Right lobe of liver (tissue), 6 donors: ENCODE data around the gene THAP4. TPM values are rescaled to one million over a fixed set of nuclear protein-coding genes. Genes with fewer than 3 reads are reported as not detected.
"Not testable (repeated sequence)": the region's sequence is repeated elsewhere in the genome, so short reads cannot be mapped to it uniquely, and the experiment has no call there.

ENCODE experiments used
- ATAC-seq, 4 donors: fragments of 200-7000 bp; cut with Tn5 transposase; one replicate each; pipeline ENCODE4 v1.9.1; 2020; ENCODE audit warnings: mild to moderate bottlenecking in 4 of 4, moderate library complexity in 4 of 4
- DNase-seq, 3 donors: peaks; one replicate each; pipeline ENCODE4 v3.0.0-alpha.2; 2020
- H3K27ac ChIP-seq, 3 donors: fragments of 200-600 bp; one replicate each; pipeline ENCODE4 v1.8.0; 2022
- H3K27me3 ChIP-seq, 2 donors: fragments of 200-600 bp; one replicate each; pipeline ENCODE4 v1.8.0; 2022
- H3K36me3 ChIP-seq, 4 donors: fragments of 200-600 bp; sonication (generic) in 1 of 4; one replicate each; pipeline versions ENCODE4 v1.5.1 to v1.8.0; 2017 to 2022; ENCODE audit warnings: control low read depth in 1 of 4
- H3K4me1 ChIP-seq, 4 donors: fragments of 200-600 bp; sonication (generic) in 1 of 4; one replicate each; pipeline versions ENCODE4 v1.5.1 to v1.8.0; 2017 to 2022; ENCODE audit warnings: control low read depth in 1 of 4
- H3K4me3 ChIP-seq, 3 donors: fragments of 200-600 bp; one replicate each; pipeline ENCODE4 v1.8.0; 2022
- H3K9me3 ChIP-seq, 4 donors: fragments of 200-600 bp; sonication (generic) in 1 of 4; one replicate each; pipeline versions ENCODE4 v1.5.1 to v1.8.0; 2017 to 2022; ENCODE audit warnings: control low read depth in 1 of 4
- POLR2A ChIP-seq: fragments of 450-650 bp; IDR thresholded peaks from one replicate; pipeline ENCODE4 v1.6.1; 2017; ENCODE audit warnings: antibody characterized with exemption, mild to moderate bottlenecking
- WGBS: methylation state at CpG from one replicate; pipeline ENCODE4 v1.1.6; 2018; ENCODE audit warnings: low coverage, low lambda C conversion rate; ENCODE audit not compliant: insufficient coverage; ENCODE audit errors: missing lambda C conversion rate; 5-methylcytosine and 5-hydroxymethylcytosine counted together
- intact Hi-C, 2 donors: fragments of 100-400 bp; cut with DNase I; formaldehyde crosslinking; loops; one replicate each; pipeline versions ENCODE4 v1.11.2 to v1.14.1; 2022
- total RNA-seq, 6 experiments: library from RNA; depleted of rRNA in 2 of 6; stranded (reverse); fragments of >200 nt in 2 of 6; fragmentation: NEBNext Ultra II Directional in 3 of 6; extraction: Animal tissue kit (Norgen Biotek cat#: 25700) in 3 of 6; gene quantifications; one replicate each; pipeline versions ENCODE4 v1.1.0 to v1.2.4, GENCODE V29; 2016 to 2023
- TF ChIP-seq, protein P1 (sequence below), 4 donors: fragments of 200-600 bp in 3 of 4; fragments of 450-650 bp in 1 of 4; IDR thresholded peaks; one replicate each; pipeline versions ENCODE4 v1.5.1 to v1.8.0; 2016 to 2022; ENCODE audit warnings: antibody characterized with exemption in 4 of 4, mild to moderate bottlenecking in 2 of 4
- donor health status: DM: no; HTN: yes; CAD: no.
- donor health status: DM: no; HTN: no; CAD: no.
- donor health status: DM: no; HTN: no; CAD: no.
- donor health status: DM: no; HTN: yes; CAD: no.
- donor health status: DM: no; HTN: yes; CAD: no.

The THAP4 gene
- total RNA-seq, 6 experiments from 2014 or later, result 22.1 to 39.2 (median 25.0) TPM

DNA sequence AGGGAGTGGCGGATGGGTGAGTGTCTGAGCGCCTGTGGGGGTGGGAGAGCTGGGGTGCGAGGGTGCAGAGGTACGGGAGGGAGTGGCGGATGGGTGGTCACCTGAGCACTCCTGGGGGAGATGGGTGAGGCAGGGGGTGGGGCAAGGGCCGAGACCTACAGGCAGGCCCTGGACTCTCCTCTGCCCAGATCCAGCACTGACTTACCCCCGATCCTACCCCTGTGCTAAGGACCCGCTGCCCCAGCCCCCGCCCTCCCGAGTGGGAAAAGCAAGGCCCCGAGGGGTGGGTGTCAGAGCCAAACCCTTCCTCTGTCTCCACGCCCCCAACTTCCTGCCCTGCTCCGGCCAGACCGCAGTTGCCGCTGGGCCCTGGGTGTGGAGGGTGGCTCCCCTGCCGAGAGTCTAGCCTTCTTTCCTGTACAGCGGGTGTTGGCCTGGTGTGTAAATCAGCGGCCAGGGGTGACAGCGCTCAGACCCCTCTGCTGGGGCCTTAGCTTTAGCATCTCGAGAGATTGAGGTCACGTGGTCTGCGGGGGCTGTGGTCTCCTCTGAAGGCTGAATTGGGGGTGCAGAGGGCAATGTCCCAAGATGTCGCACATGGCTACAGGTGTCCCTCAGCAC, 65.9 kb downstream of the THAP4 start:
- TF ChIP-seq, protein P1, sequence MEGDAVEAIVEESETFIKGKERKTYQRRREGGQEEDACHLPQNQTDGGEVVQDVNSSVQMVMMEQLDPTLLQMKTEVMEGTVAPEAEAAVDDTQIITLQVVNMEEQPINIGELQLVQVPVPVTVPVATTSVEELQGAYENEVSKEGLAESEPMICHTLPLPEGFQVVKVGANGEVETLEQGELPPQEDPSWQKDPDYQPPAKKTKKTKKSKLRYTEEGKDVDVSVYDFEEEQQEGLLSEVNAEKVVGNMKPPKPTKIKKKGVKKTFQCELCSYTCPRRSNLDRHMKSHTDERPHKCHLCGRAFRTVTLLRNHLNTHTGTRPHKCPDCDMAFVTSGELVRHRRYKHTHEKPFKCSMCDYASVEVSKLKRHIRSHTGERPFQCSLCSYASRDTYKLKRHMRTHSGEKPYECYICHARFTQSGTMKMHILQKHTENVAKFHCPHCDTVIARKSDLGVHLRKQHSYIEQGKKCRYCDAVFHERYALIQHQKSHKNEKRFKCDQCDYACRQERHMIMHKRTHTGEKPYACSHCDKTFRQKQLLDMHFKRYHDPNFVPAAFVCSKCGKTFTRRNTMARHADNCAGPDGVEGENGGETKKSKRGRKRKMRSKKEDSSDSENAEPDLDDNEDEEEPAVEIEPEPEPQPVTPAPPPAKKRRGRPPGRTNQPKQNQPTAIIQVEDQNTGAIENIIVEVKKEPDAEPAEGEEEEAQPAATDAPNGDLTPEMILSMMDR (IDR thresholded peaks at IDR 0.05), result no peak
- TF ChIP-seq POLR2A, result no peak
- no peaks in the 10 kb centered on the region for H3K27me3 ChIP-seq
- WGBS, result 94% methylated on average over 5 of the region's 23 CpGs
- H3K4me3 ChIP-seq, result no peak overlapping the region
- H3K9me3 ChIP-seq, result no peaks in the 10 kb centered on the region
- no peaks in the 10 kb centered on the region for H3K4me1 ChIP-seq
- intact Hi-C loops, result no loop called here
- DNase-seq, result no peak
- no peak overlapping the region for H3K27ac ChIP-seq
- H3K36me3 ChIP-seq, result peaks cover 0 to 45% (median 20%) of the 10 kb centered on the region in 4 donors
- ATAC-seq, result peak in 2 of 4 donors; percentile 4 to 26

DNA sequence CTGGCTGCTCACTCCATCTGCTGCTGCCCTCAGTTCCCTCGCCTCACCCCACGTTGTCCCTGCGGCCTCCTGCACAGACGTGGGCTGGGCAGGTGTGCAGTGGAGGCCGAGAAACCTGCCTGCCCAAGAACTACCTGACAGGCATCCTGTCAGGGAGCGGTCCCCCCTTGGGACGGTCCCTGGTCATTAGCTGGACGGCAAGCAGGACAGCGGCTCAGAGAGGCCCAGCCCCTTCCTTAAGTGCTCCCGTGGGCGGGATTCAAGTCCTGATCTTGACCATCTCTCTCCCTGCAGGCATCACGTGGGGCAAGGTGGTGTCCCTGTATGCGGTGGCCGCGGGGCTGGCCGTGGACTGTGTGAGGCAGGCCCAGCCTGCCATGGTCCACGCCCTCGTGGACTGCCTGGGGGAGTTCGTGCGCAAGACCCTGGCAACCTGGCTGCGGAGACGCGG, 67.1 kb downstream of the THAP4 start:
- no peak overlapping the region for H3K4me3 ChIP-seq
- WGBS, result 75% methylated on average over 4 of the region's 23 CpGs
- no peaks in the 10 kb centered on the region for H3K27me3 ChIP-seq
- ATAC-seq (no peak), DNase-seq (peak in 1 of 3 donors; percentile 29)
- H3K4me1 ChIP-seq, result no peaks in the 10 kb centered on the region
- intact Hi-C loops, result no loop called here
- H3K27ac ChIP-seq, result no peak overlapping the region
- H3K9me3 ChIP-seq, result no peaks in the 10 kb centered on the region
- H3K36me3 ChIP-seq, result peaks cover 0 to 45% (median 20%) of the 10 kb centered on the region in 4 donors
- TF ChIP-seq POLR2A, result no peak
- TF ChIP-seq, protein P1 (IDR thresholded peaks at IDR 0.05), result no peak

DNA sequence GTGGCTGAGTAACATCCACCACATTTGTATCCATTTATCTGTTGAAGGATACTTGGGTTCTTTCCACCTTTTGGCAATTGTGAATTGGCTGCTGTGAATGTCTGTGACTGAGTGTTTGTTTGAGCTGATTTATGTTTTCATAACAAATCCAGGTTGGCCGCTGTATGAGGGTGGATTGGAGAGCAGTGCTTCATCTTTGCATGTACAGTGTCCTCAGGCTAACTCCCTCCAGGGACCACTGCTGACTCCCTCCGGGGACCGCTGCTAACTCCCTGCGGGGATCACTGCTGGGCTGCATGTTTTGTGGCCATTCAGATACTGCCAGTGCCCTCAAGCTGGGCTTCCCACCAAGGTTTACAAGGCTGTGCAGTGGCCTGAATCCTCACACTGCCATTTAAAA, 68.2 kb downstream of the THAP4 start:
- Histone ChIP-seq H3K36me3 (peaks cover 0 to 47% (median 20%) of the 10 kb centered on the region in 4 donors), H3K4me3 (no peak overlapping the region), H3K27ac (no peak overlapping the region), H3K4me1 (peaks cover 0 to 4% (median 0%) of the 10 kb centered on the region in 4 donors), H3K27me3 (no peaks in the 10 kb centered on the region), H3K9me3 (no peaks in the 10 kb centered on the region)
- no peak for ATAC-seq
- DNase-seq, result peak in 2 of 3 donors; percentile 13 to 31
- WGBS, result 100% methylated on average over 1 of the region's 4 CpGs
- TF ChIP-seq, protein P1 (IDR thresholded peaks at IDR 0.05), result no peak
- TF ChIP-seq POLR2A, result no peak
- intact Hi-C loops, result no loop called here

DNA sequence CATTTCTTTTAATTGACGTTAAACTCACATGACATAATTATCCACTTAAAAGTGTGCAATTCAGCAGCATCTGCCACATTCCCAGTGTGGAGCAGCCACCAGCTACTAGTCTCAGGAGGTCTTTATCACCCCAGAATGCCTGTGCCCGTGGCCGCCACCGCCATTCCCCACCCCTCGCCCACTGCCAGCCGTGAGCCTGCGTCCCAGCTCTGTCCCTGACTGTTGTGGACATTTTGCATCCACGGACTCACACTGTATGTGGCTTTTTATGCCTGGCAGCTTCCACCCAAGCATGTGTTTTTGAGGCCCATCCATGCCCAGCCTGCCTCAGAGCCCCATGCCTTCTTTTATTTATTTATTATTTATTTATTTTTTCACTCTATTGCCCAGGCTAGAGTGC, 69.2 kb downstream of the THAP4 start:
- DNase-seq (peak in 2 of 3 donors; percentile 8 to 39), ATAC-seq (no peak)
- Histone ChIP-seq H3K27me3 (no peaks in the 10 kb centered on the region), H3K9me3 (no peaks in the 10 kb centered on the region), H3K4me3 (no peak overlapping the region), H3K27ac (no peak overlapping the region), H3K36me3 (peaks cover 0 to 48% (median 19%) of the 10 kb centered on the region in 4 donors), H3K4me1 (peaks cover 0 to 13% (median 4%) of the 10 kb centered on the region in 4 donors)
- TF ChIP-seq, protein P1 (IDR thresholded peaks at IDR 0.05), result no peak
- no peak for TF ChIP-seq POLR2A
- intact Hi-C loops, result no loop called here
- WGBS, result 89% methylated on average over 4 of the region's 8 CpGs

DNA sequence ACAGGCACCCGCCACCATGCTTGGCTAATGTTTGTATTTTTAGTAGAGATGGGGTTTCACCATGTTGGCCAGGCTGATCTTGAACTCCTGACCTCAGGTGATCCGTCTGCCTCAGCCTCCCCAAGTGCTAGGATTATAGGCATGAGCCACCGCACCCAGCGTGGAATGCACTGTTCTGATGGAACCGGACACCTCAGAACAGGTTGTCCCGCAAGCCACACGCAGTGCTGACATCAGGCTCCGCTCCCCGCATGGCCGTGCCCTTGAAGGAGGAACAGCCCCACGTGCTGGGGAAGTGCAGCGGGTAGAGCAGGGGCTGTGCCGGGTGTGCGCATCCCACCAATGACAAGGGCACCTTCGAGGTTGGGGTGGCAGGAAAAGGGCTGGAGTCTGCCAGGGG, 69.7 kb downstream of the THAP4 start:
- H3K27me3 ChIP-seq, H3K4me3 ChIP-seq, ATAC-seq, intact Hi-C loops, H3K27ac ChIP-seq, H3K9me3 ChIP-seq: not testable (repeated sequence)
- peak in 2 of 3 donors; percentile 7 to 38 for DNase-seq
- peaks cover 0 to 49% (median 21%) of the 10 kb centered on the region in 4 donors for H3K36me3 ChIP-seq
- H3K4me1 ChIP-seq, result peaks cover 0 to 16% (median 5%) of the 10 kb centered on the region in 4 donors
- WGBS, result 98% methylated on average over 8 of the region's 15 CpGs
